SK-MEL-5 (cell line): ENCODE measurements around the gene CD4. TPM values are rescaled to one million over a fixed set of nuclear protein-coding genes. Genes with fewer than 3 reads are reported as not detected.

ENCODE experiments used
- DNase-seq: peaks from one replicate; pipeline ENCODE4 v3.0.0-alpha.2; 2016; ENCODE audit warnings: low read depth, low spot score
- in situ Hi-C: cut with HindIII; loops from 2 replicates; pipeline ENCODE4 v1.10.0; 2016; ENCODE audit warnings: low sequenced_read_pairs, high pct_unique_total_duplicates, low pct_unique_long_range_greater_than_20kb
- total RNA-seq: library from RNA; depleted of rRNA; stranded (reverse); fragments of >200 nt; shearing (Covaris generic); gene quantifications from 2 replicates; pipeline ENCODE4 v1.2.3, GENCODE V29; 2014

The CD4 gene
- total RNA-seq, 1 experiment from 2014 or later, result 0.05 TPM

GRCh38 chr12:6773590-6774351 lies 15.6 kb upstream of the CD4 start:
- DNase-seq, result no peak
- in situ Hi-C loops, result no loop called here

GRCh38 chr12:6774499-6775062 lies 14.7 kb upstream of the CD4 start:
- no peak for DNase-seq

DNA sequence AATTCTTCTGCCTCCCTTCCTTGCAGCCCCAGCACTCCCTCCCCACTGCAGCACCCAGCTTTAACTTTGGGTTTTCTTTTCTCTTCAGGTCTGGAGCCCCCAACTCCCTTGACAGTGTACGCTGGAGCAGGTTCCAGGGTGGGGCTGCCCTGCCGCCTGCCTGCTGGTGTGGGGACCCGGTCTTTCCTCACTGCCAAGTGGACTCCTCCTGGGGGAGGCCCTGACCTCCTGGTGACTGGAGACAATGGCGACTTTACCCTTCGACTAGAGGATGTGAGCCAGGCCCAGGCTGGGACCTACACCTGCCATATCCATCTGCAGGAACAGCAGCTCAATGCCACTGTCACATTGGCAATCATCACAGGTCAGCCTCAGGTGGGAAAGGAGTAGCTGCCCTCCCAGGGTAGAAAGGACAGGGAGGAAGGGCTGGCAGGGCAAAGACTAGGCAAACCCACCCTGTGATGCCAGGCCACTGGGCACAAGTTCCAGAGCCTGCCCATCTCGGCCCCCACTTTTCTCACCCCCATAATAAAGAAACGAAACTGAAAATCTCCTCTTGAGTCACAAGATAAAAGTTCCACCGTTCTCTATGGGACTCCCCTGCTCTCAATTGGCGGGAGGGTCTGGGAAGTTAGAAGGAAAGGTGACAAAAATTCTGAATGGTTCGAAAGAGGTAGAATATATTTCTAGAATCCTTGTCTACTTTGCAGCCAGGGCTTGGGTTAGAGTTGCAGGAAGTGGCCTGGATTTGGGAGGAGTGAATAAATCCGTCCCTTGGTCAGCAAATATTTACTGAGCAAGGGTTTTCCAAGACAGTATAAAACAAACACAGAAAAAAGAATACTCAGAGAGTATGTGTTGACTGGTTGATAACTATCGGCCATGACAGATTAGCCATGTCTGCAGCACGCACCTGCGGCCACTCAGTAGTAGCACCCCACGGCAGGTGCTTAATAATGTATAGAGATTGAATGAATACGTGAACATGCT lies 13.8 kb upstream of the CD4 start:
- in situ Hi-C loops, result no loop called here
- DNase-seq, result no peak

More at GRCh38 chr12:6774499-6775062, 14.7 kb upstream of the CD4 start:
- in situ Hi-C loops, result no loop called here

- in situ Hi-C loops, result no loop called here
- no peak for DNase-seq
Measured at GRCh38 chr12:6777386-6777785, 11.9 kb upstream of the CD4 start.

DNA sequence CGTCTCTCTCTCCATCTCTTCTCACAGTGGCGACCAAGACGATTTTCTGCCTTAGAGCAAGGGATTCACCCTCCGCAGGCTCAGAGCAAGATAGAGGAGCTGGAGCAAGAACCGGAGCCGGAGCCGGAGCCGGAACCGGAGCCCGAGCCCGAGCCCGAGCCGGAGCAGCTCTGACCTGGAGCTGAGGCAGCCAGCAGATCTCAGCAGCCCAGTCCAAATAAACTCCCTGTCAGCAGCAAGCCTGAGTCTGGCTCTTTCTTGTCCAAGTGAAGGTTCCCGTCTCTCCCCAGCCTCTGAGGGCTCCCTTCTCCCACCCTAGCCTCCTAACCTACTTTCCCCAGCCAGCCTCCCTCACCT lies 11.1 kb upstream of the CD4 start:
- DNase-seq, result peak; percentile 14
- in situ Hi-C loops, result no loop called here

GRCh38 chr12:6778574-6779550 lies 10.5 kb upstream of the CD4 start:
- in situ Hi-C loops, result no loop called here
- peak; percentile 96 for DNase-seq

- in situ Hi-C loops, result no loop called here
- no peak for DNase-seq
Measured at GRCh38 chr12:6779708-6780432, 9.5 kb upstream of the CD4 start.

GRCh38 chr12:6780573-6780972 lies 8.8 kb upstream of the CD4 start:
- DNase-seq, result no peak
- in situ Hi-C loops, result no loop called here

DNA sequence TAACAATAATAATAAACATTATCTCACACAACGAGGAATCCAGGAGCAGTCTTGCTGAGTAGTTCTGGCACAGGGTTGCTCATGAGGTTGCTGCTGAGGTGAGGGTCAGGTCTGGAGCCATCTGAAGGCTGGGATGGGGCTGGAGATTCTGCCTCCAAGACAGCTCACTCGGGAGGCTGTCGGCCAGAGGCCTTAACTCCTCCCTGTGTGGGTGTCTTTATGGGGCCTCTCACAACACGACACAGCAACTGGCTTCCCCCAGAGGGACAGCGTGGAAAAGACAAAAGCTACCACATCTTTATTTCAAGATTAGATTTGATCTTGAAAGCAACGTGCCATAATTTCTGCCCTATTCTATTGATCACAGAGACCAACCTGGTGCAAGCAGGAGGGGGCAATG lies 7.2 kb upstream of the CD4 start:
- in situ Hi-C loops, result no loop called here
- DNase-seq, result no peak

DNA sequence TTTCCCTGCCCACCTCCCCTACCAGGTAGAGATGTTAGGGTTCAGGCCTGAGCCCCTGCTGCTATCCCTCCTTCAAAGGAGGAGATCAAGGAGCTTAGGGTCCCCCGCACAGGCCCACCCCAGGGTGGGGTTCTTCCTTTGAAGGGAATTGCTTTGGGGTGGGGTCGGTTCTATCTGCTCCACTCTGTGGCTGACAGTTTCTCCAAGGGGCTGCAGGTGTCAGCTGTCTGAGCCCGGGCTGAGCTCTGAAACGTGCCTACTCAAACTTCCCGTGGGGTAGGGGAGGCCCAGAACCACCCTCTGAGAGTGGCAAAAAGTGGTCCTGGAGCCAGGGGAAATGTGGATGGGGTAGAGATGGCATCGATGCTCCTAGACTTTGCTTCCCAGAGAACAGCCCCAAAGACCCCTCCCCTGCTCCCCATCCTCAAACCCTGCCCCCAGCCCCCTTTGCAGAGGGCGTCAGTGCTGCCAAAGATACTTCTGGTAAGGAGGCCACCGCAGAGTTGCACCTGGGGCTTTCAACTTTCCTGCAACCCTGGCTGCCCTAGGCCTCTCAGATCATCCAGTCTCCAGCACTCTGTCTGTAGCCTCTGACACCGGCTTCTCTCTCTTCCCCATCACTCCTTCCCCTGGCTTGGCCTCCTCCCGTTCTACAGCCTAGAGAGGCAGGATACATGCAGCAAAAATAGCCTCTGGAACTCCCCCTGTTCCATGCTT lies 6.3 kb upstream of the CD4 start:
- no peak for DNase-seq
- in situ Hi-C loops, result no loop called here

DNA sequence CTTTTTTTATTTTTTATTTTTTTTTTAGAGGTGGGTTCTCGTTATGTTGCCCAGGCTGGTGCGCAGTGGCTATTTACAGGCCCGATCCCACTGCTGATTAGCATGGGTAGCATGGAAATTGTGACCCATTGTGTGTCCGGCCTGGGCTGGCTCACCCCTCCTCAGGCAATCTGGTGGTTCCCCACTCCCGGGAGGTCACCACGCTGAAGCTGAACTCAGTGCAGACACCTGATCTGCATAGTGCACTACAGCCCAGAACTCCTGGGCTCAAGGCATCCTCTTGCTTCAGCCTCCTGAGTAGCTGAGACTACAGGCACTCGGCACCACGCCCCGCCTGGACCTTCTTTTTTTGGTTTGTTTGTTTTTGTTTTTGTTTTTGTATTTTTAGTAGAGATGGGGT lies 5.5 kb upstream of the CD4 start:
- DNase-seq, result no peak

DNA sequence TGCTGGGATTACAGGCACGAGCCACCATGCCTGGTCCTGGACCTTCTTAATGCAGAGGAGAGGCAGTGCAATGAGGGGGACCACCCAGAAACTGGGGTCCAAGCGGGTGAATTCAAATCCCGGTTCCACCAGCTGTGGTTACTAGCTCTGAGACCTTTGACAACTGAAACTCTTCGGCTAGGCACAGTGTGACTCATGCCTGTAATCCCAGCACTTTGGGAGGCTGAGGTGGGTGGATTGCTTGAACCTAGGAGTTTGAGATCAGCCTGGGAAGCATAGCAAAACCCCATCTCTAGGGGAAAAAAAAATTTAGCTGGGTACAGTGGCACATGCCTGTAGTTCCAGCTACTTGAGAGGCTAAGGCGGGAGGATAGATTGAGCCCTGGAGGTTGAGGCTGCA lies 5.0 kb upstream of the CD4 start:
- in situ Hi-C loops, result no loop called here
- no peak for DNase-seq

More for the DNA sequence above, 5.5 kb upstream of the CD4 start:
- in situ Hi-C loops, result no loop called here

GRCh38 chr12:6784761-6785160 lies 4.6 kb upstream of the CD4 start:
- in situ Hi-C loops, result no loop called here

DNA sequence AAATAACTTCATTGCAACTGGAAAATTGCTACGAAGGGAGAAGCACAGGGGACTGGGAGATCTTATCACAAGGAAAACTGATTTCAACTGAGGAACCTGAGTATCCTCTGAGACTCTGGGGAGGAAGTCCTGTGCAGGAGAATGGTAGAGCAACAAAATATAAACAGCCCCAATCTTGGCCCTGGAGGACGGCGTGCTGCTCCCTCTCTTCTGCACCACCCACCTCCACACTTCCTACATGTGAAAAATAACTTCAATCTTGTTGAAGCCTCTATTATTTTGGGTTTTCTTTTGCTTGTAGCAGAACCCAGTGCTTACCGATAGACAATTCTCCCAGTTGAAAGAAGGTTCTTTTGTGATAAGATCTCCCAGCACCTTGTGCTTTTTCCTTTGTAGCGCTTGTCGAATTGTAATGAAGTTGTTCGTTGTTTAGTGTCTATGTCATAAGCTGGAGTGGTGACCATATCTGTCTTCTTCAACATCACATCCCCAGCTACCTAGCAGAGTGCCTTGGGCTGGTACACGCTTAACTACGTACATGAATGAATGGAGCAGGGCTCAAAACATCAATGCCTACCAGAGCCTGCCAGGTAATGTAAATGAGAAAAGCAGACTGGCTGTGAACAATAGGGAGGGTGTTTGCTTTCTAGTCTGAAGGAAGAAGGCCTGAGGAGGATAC lies 2.8 kb upstream of the CD4 start:
- no peak for DNase-seq
- in situ Hi-C loops, result no loop called here

More at GRCh38 chr12:6784761-6785160, 4.6 kb upstream of the CD4 start:
- no peak for DNase-seq

- DNase-seq, result no peak
- in situ Hi-C loops, result no loop called here
Measured at GRCh38 chr12:6787309-6787708, 2.0 kb upstream of the CD4 start.
